ENCODE measurements around the gene CNBD2. TPM values are rescaled to one million over a fixed set of nuclear protein-coding genes. Genes with fewer than 3 reads are reported as not detected.
"Not testable (repeated sequence)": the region's sequence is repeated elsewhere in the genome, so short reads cannot be mapped to it uniquely, and the experiment has no call there.

The CNBD2 gene
- total RNA-seq, 1 donor from 2014 or later = 5.7 TPM

- H3K27me3 Mint-ChIP-seq = no peaks in the 10 kb centered on the region
- DNase-seq (ENCODE audit: extremely low spot score, unreplicated experiment) = no peak
- H3K27ac Mint-ChIP-seq = no peak overlapping the region
- no peaks in the 10 kb centered on the region for H3K9me3 Mint-ChIP-seq
- no peak for TF ChIP-seq CTCF (conservative IDR thresholded peaks at IDR 0.05)
- peaks cover 14% of the 10 kb centered on the region for H3K36me3 Mint-ChIP-seq
- H3K4me1 Mint-ChIP-seq (ENCODE audit: unreplicated experiment) = no peaks in the 10 kb centered on the region
- H3K4me3 Mint-ChIP-seq = no peak overlapping the region
These were observed 26.8 kb upstream of the CNBD2 start for GRCh38 chr20:35941620-35942019.

GRCh38 chr20:35942243-35942642, 26.1 kb upstream of the CNBD2 start:
- Mint-ChIP-seq H3K27me3 (no peaks in the 10 kb centered on the region), H3K4me3 (no peak overlapping the region), H3K4me1 (ENCODE audit: unreplicated experiment) (no peaks in the 10 kb centered on the region), H3K9me3 (no peaks in the 10 kb centered on the region), H3K27ac (peak overlapping the region; percentile 39), H3K36me3 (peaks cover 16% of the 10 kb centered on the region)
- no peak for TF ChIP-seq CTCF (conservative IDR thresholded peaks at IDR 0.05)
- DNase-seq (ENCODE audit: extremely low spot score, unreplicated experiment) = no peak

GRCh38 chr20:35947489-35947888, 20.9 kb upstream of the CNBD2 start:
- Mint-ChIP-seq H3K4me1 (ENCODE audit: unreplicated experiment) (peaks cover 1% of the 10 kb centered on the region), H3K27me3 (no peaks in the 10 kb centered on the region), H3K9me3 (no peaks in the 10 kb centered on the region), H3K4me3 (no peak overlapping the region), H3K27ac (peak overlapping the region; percentile 35), H3K36me3 (peaks cover 16% of the 10 kb centered on the region)
- DNase-seq (ENCODE audit: extremely low spot score, unreplicated experiment) = no peak
- peak; percentile 52 for TF ChIP-seq CTCF (conservative IDR thresholded peaks at IDR 0.05)

- H3K36me3 Mint-ChIP-seq = peaks cover 19% of the 10 kb centered on the region
- peak overlapping the region; percentile 35 for H3K27ac Mint-ChIP-seq
- DNase-seq (ENCODE audit: extremely low spot score, unreplicated experiment) = no peak
- H3K27me3 Mint-ChIP-seq = no peaks in the 10 kb centered on the region
- no peak for TF ChIP-seq CTCF (conservative IDR thresholded peaks at IDR 0.05)
- H3K9me3 Mint-ChIP-seq = no peaks in the 10 kb centered on the region
- peaks cover 6% of the 10 kb centered on the region for H3K4me1 Mint-ChIP-seq (ENCODE audit: unreplicated experiment)
- H3K4me3 Mint-ChIP-seq = no peak overlapping the region
These were observed 20.5 kb upstream of the CNBD2 start for GRCh38 chr20:35947907-35948306.

GRCh38 chr20:35950093-35950492, 18.3 kb upstream of the CNBD2 start:
- Mint-ChIP-seq H3K4me1 (ENCODE audit: unreplicated experiment) (peaks cover 6% of the 10 kb centered on the region), H3K9me3 (no peaks in the 10 kb centered on the region), H3K27ac (no peak overlapping the region), H3K36me3 (peaks cover 17% of the 10 kb centered on the region), H3K27me3 (no peaks in the 10 kb centered on the region), H3K4me3 (no peak overlapping the region)
- no peak for TF ChIP-seq CTCF (conservative IDR thresholded peaks at IDR 0.05)
- DNase-seq (ENCODE audit: extremely low spot score, unreplicated experiment) = no peak

- Mint-ChIP-seq H3K27ac (peak overlapping the region; percentile 99), H3K4me3 (peak overlapping the region; percentile 41), H3K36me3 (peaks cover 20% of the 10 kb centered on the region)
These were observed 16.3 kb upstream of the CNBD2 start for GRCh38 chr20:35952080-35952479.

More at GRCh38 chr20:35952080-35952479, 16.3 kb upstream of the CNBD2 start:
- DNase-seq (ENCODE audit: extremely low spot score, unreplicated experiment); H3K27me3 Mint-ChIP-seq; H3K9me3 Mint-ChIP-seq; H3K4me1 Mint-ChIP-seq (ENCODE audit: unreplicated experiment): not testable (repeated sequence)

Measured in type B pancreatic cell (in vitro differentiated cells).